Breast epithelium (tissue), 3 donors: ENCODE data around the gene SFMBT2.

ENCODE experiments used
- CTCF ChIP-seq, 3 donors: fragments of 450-650 bp; IDR thresholded peaks; one replicate each; pipeline ENCODE4 v1.5.1; 2016 to 2017; ENCODE audit warnings: antibody characterized with exemption in 3 of 3, mild to moderate bottlenecking in 3 of 3, moderate library complexity in 3 of 3
- POLR2A ChIP-seq: fragments of 450-650 bp; IDR thresholded peaks from one replicate; pipeline ENCODE4 v1.6.1; 2016; ENCODE audit warnings: antibody characterized with exemption, mild to moderate bottlenecking, moderate library complexity
- POLR2AphosphoS5 ChIP-seq, 3 donors: sonication (generic); formaldehyde crosslinking; IDR thresholded peaks; one replicate each; pipeline ENCODE4 v1.6.1; 2017; ENCODE audit warnings: antibody characterized with exemption in 3 of 3

GRCh38 chr10:7168414-7168813, 242.4 kb downstream of the SFMBT2 start:
- TF ChIP-seq CTCF (IDR thresholded peaks at IDR 0.05) (no peak), POLR2A (no peak), POLR2AphosphoS5 (IDR thresholded peaks at IDR 0.05) (no peak)
